Chondrocyte (in vitro differentiated cells): ENCODE data around the gene GRIK1. TPM values are rescaled to one million over a fixed set of nuclear protein-coding genes. Genes with fewer than 3 reads are reported as not detected.

ENCODE experiments used
- DNase-seq: peaks from one replicate; pipeline ENCODE4 v3.0.0; 2021; ENCODE audit warnings: mixed read lengths, low spot score
- H3K27ac Mint-ChIP-seq: one replicate; pipeline ENCODE4 v1.8.0; 2021; ENCODE audit warnings: mild to moderate bottlenecking, moderate library complexity, mixed read lengths; ENCODE audit not compliant: unreplicated experiment
- H3K27me3 Mint-ChIP-seq: 2 replicates; pipeline ENCODE4 v1.8.0; 2021; ENCODE audit warnings: low read depth, mixed read lengths
- H3K36me3 Mint-ChIP-seq: 2 replicates; pipeline ENCODE4 v1.8.0; 2021; ENCODE audit warnings: low read depth, mixed read lengths
- H3K4me1 Mint-ChIP-seq: 2 replicates; pipeline ENCODE4 v1.8.0; 2021; ENCODE audit warnings: low read depth, mild to moderate bottlenecking, mixed read lengths
- H3K4me3 Mint-ChIP-seq: one replicate; pipeline ENCODE4 v1.8.0; 2021; ENCODE audit warnings: mild to moderate bottlenecking, moderate library complexity, mixed read lengths; ENCODE audit not compliant: unreplicated experiment
- H3K9me3 Mint-ChIP-seq: 2 replicates; pipeline ENCODE4 v1.8.0; 2021; ENCODE audit warnings: low read depth, mixed read lengths
- CTCF ChIP-seq: fragments of 200-600 bp; sonication (generic); IDR thresholded peaks from 2 replicates; pipeline ENCODE4 v1.5.0; 2021; ENCODE audit warnings: antibody characterized with exemption, mild to moderate bottlenecking, moderate library complexity
- total RNA-seq: library from RNA; stranded (reverse); gene quantifications from 3 replicates; pipeline ENCODE4 v1.2.1, GENCODE V29; 2021

The GRIK1 gene
- total RNA-seq, 1 donor from 2014 or later: 1.2 TPM

- Mint-ChIP-seq H3K9me3 (no peaks in the 10 kb centered on the region), H3K36me3 (no peaks in the 10 kb centered on the region), H3K4me1 (peaks cover 4% of the 10 kb centered on the region), H3K27me3 (peaks cover 1% of the 10 kb centered on the region), H3K4me3 (no peak overlapping the region), H3K27ac (no peak overlapping the region)
- DNase-seq: no peak
- no peak for TF ChIP-seq CTCF
Measured at GRCh38 chr21:29710498-29710897, 229.3 kb downstream of the GRIK1 start.

- no peak for DNase-seq
Measured at GRCh38 chr21:29708401-29708800, 231.4 kb downstream of the GRIK1 start.

GRCh38 chr21:29704719-29705118, 235.1 kb downstream of the GRIK1 start:
- no peaks in the 10 kb centered on the region for H3K4me1 Mint-ChIP-seq
- no peak overlapping the region for H3K27ac Mint-ChIP-seq
- DNase-seq: no peak
- TF ChIP-seq CTCF: no peak
- peaks cover 4% of the 10 kb centered on the region for H3K9me3 Mint-ChIP-seq
- H3K27me3 Mint-ChIP-seq: no peaks in the 10 kb centered on the region
- no peaks in the 10 kb centered on the region for H3K36me3 Mint-ChIP-seq
- no peak overlapping the region for H3K4me3 Mint-ChIP-seq

More at GRCh38 chr21:29708401-29708800, 231.4 kb downstream of the GRIK1 start:
- Mint-ChIP-seq H3K36me3 (no peaks in the 10 kb centered on the region), H3K27me3 (no peaks in the 10 kb centered on the region), H3K4me1 (peaks cover under 1% of the 10 kb centered on the region), H3K9me3 (no peaks in the 10 kb centered on the region), H3K4me3 (no peak overlapping the region), H3K27ac (no peak overlapping the region)
- TF ChIP-seq CTCF: no peak

GRCh38 chr21:29701676-29702075, 238.1 kb downstream of the GRIK1 start:
- Mint-ChIP-seq H3K27me3 (no peaks in the 10 kb centered on the region), H3K4me3 (no peak overlapping the region), H3K27ac (no peak overlapping the region), H3K36me3 (no peaks in the 10 kb centered on the region), H3K4me1 (peaks cover 15% of the 10 kb centered on the region), H3K9me3 (peaks cover 4% of the 10 kb centered on the region)
- TF ChIP-seq CTCF: no peak
- DNase-seq: no peak

- Mint-ChIP-seq H3K9me3 (peaks cover 4% of the 10 kb centered on the region), H3K4me3 (no peak overlapping the region), H3K36me3 (no peaks in the 10 kb centered on the region), H3K4me1 (peaks cover 19% of the 10 kb centered on the region), H3K27me3 (no peaks in the 10 kb centered on the region), H3K27ac (peak overlapping the region; percentile 75)
- DNase-seq: no peak
- no peak for TF ChIP-seq CTCF
Measured at GRCh38 chr21:29697555-29698193, 242.1 kb downstream of the GRIK1 start.
